Measurements from ENCODE around the gene MGAT4B.

GRCh38 chr5:179763215-179763945 lies 43.3 kb downstream of the MGAT4B start:
- TF ChIP-seq POLR2A (IDR thresholded peaks at IDR 0.05; ENCODE audit: low read depth, low read length) (no peak), POLR2AphosphoS5 (IDR thresholded peaks at IDR 0.05; ENCODE audit: low read depth, low read length) (no peak), SPI1 (IDR thresholded peaks at IDR 0.05; ENCODE audit: low read depth, low read length) (no peak)

Measured in GM12891 (cell line).